Measurements from ENCODE around the gene ERBB4.

Gene ERBB4

DNA sequence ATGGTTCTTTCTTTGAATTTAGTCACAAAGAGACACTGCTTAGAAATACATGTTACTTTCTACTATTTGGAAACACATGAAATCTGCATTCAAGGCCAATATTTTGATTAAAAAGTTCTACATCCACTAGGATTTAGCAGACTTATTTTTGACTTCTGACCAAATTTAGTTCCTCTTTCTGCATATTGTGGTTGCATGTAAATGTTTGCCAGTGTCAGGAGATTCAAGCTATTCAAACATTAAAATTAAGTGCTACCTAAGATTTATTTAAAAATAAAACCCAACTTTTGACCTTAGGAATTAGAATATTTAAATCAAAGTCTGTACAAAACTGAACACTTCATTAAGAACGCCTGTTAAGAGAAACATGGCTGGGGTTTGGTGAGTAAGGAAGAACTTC, 1091.1 kb downstream of the ERBB4 start:
- TF ChIP-seq, protein P1, sequence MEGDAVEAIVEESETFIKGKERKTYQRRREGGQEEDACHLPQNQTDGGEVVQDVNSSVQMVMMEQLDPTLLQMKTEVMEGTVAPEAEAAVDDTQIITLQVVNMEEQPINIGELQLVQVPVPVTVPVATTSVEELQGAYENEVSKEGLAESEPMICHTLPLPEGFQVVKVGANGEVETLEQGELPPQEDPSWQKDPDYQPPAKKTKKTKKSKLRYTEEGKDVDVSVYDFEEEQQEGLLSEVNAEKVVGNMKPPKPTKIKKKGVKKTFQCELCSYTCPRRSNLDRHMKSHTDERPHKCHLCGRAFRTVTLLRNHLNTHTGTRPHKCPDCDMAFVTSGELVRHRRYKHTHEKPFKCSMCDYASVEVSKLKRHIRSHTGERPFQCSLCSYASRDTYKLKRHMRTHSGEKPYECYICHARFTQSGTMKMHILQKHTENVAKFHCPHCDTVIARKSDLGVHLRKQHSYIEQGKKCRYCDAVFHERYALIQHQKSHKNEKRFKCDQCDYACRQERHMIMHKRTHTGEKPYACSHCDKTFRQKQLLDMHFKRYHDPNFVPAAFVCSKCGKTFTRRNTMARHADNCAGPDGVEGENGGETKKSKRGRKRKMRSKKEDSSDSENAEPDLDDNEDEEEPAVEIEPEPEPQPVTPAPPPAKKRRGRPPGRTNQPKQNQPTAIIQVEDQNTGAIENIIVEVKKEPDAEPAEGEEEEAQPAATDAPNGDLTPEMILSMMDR (IDR thresholded peaks at IDR 0.05), result no peak

DNA sequence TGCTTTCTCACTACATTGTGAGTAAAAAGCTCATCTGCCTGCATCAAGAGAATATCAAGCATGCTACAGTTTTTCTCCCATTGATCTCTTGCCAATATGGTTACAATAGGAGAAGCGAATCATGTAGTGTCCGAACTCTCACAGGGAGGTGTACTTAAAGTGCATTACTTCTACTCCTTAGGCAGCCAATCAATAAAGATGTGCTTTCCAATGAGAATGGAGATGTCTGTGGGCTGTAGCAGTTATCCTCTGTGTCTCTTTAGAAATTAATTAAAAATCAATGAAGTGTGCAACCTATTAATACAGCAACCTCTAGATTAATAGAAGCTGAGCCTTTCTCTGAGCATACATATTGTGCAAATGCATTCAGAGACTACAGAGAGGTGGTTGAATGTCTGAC, 1098.5 kb downstream of the ERBB4 start:
- TF ChIP-seq, protein P1 (IDR thresholded peaks at IDR 0.05), result no peak

DNA sequence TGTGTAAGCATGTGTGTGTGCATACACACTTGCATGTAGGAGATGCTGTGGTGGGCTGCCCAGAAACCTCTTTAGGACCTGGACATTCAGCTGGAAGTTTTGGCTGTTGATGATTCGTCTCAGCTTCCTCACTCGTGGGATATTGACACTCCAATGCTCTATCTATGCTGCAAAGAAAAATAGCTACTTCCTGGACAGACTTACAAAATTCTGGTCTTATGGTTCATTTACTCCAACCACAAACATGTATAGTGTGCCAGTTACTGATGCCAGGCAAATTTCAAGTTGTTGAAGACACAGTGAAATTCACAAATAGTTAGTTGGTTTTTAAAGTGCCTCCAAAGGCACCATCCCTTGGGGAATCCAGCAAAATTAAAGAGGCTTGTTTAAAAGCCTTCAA, 1099.6 kb downstream of the ERBB4 start:
- TF ChIP-seq, protein P1 (IDR thresholded peaks at IDR 0.05), result no peak

DNA sequence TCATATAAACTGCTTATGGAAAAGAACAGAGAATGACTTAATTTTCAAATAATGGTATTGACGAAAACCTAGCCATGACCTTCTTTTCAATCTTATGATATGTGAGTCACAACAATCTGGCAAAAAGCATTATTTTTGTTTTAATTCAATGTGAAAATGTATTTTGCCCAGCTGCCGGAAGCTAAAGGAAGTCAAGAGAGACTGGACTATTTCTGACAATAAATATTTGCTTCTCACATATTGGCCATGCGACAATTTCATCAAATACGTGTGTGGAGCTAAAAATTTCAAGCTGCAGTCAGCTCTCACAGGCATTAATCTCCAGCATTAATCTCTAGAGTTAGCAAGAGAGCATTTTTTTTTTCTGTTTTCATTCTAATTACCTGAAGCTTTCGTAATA, 1101.2 kb downstream of the ERBB4 start:
- TF ChIP-seq, protein P1 (IDR thresholded peaks at IDR 0.05), result no peak

DNA sequence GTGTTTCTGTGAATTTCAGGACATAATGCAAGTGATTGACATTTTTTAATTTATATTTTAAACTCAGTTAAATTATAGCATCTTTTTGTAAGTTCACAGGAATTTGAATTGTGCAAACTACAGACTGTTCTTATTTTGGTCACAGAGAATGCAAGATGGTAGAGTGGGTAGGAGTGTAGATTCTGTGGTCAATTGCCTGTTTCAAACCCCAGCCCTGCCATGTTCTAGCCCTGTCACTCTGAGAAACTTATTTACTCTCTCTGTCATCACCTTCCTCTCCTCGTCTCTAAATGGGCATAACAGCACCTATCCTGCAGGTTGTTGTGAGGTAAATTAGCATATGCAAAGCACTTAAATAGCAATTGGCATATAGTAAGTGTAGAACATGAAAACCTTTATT, 1102.4 kb downstream of the ERBB4 start:
- TF ChIP-seq, protein P1 (IDR thresholded peaks at IDR 0.05), result no peak

DNA sequence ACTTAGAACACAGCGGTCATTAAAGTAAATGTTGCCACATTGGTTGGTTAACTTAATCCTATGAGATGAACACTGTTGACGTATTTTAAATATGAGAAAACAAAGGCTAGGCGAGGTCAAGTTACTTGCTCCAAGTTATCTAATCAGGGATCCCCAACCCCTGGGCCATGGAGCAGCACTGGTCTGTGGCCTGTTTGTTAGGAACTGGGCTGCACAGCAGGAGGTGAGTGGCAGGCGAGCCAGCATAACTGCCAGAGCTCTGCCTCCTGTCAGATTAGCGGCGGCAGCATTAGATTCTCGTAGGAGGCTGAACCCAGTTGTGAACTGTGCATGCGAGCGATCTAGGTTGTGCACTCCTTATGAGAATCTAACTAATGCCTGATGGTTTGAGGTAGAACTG, 1103.3 kb downstream of the ERBB4 start:
- TF ChIP-seq, protein P1 (IDR thresholded peaks at IDR 0.05), result no peak

DNA sequence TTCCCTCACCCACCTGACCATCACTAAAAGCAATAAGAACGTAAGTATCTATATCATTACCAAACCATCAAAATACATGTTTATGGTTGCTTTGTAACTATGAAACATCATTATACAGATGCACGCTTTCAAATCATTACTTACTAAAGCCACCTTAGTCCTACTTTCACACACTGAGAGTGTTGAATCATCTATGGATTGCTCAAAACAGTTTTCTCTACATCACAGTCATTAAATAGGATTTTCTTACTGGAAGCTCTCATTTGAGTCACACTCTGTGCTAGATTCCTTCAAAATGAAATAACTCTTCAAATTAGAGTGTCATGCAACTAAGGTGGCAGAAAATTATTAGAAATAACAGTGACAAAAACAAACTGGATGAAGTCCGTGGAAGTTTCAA, 1103.8 kb downstream of the ERBB4 start:
- TF ChIP-seq, protein P1 (IDR thresholded peaks at IDR 0.05), result no peak

DNA sequence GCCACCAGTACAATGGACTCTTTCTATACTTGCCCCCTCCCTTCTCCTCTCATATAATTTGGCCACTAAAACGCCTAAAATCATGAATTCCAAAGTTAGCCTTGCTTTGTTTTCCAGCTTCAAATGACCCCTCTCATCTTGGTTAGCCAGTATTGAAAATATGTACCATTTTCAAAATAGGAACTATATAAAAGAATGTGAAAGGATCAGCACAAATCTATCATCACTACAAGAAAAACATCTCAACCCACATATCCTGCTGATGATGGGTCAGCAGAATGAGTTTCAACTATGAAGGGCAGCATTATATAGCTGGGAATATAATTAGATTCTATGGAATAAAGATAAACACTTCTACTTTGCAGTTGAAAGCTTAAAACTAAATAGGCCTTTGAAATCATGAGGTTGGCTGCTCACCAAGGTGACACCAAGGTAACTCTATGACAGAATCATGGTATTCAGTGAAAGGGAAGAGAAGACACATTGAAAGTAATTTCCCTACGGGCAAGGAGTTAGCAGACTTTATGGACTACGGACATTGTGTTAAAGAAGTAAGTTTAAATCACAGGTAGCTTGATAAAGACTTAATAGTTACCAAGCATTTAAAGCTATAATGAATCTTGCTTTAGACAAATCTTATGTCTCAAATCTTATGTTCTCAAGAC, 1109.2 kb downstream of the ERBB4 start:
- TF ChIP-seq, protein P1 (IDR thresholded peaks at IDR 0.05), result no peak
